ENCODE data around the gene ANKRD63.
A peak's percentile ranks its signal among the peaks of the same experiment; 100 is the strongest.

ANKRD63 gene, protein sequence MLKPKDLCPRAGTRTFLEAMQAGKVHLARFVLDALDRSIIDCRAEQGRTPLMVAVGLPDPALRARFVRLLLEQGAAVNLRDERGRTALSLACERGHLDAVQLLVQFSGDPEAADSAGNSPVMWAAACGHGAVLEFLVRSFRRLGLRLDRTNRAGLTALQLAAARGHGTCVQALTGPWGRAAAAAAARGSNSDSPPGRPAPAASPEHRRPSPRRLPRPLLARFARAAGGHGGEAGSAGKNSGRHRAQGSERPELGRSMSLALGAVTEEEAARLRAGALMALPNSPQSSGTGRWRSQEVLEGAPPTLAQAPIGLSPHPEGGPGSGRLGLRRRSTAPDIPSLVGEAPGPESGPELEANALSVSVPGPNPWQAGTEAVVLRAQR

GRCh38 chr15:40282869-40283614 lies at the start of gene ANKRD63:
TSS of gene ANKRD63 (minus strand) at chr15:40283064. CDS start at chr15:40282586, 478 bp downstream.
- H3K9me3 ChIP-seq (ENCODE audit: control insufficient read depth in 5 of 5, low read length in 5 of 5) = no peaks in the 10 kb centered on the region
- H3K4me1 ChIP-seq (ENCODE audit: control insufficient read depth in 5 of 5, insufficient read depth in 5 of 5, low read length in 5 of 5) = peaks cover 3 to 63% (median 29%) of the 10 kb centered on the region in 5 donors
- peaks cover 37 to 64% (median 51%) of the 10 kb centered on the region in 5 donors for H3K27me3 ChIP-seq (ENCODE audit: control insufficient read depth in 5 of 5, insufficient read depth in 4 of 5, low read length in 5 of 5)
- peak within 1 kb of the TSS in 4 of 5 donors; percentile 60 to 72 (median 66) for H3K4me3 ChIP-seq (ENCODE audit: low read depth in 1 of 5, low read length in 5 of 5)
- no peak within 1 kb of the TSS for H3K27ac ChIP-seq (ENCODE audit: low read depth, low read length)
- H3K9ac ChIP-seq (ENCODE audit: low read length in 5 of 5) = no peak within 1 kb of the TSS
- no peaks in the 10 kb centered on the region for H3K36me3 ChIP-seq (ENCODE audit: control insufficient read depth in 5 of 5, insufficient read depth in 5 of 5, low read length in 5 of 5)

GRCh38 chr15:40332113-40332781 lies 49.4 kb upstream of the ANKRD63 start:
- Histone ChIP-seq H3K27ac (ENCODE audit: low read depth, low read length) (no peak overlapping the region), H3K27me3 (ENCODE audit: control insufficient read depth in 5 of 5, insufficient read depth in 4 of 5, low read length in 5 of 5) (no peaks in the 10 kb centered on the region), H3K9me3 (ENCODE audit: control insufficient read depth in 5 of 5, low read length in 5 of 5) (no peaks in the 10 kb centered on the region), H3K36me3 (ENCODE audit: control insufficient read depth in 5 of 5, insufficient read depth in 5 of 5, low read length in 5 of 5) (peaks cover 0 to 2% (median 0%) of the 10 kb centered on the region in 5 donors), H3K4me3 (ENCODE audit: low read depth in 1 of 5, low read length in 5 of 5) (no peak overlapping the region), H3K4me1 (ENCODE audit: control insufficient read depth in 5 of 5, insufficient read depth in 5 of 5, low read length in 5 of 5) (peaks cover 3 to 74% (median 29%) of the 10 kb centered on the region in 5 donors), H3K9ac (ENCODE audit: low read length in 5 of 5) (peak overlapping the region in 1 of 5 donors; percentile 5)

DNA sequence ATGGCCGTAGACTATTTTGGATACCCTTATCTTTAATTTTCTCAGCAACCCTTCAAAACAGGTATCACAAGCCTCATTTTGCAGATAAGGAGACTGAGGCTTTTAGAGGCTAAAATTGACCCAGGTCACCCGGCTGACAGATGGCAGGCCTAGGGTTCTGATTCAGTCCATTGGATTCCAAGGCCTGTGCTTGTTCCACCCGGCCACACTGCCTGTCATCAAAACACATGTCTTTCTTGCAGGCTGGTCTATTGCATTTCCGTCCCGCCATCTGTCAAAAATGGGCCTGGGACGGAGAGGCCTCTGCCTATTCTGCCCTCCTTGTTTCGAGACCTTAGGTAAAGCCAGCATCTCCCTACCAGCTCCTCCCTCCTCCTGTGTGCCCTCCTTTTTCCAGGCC lies 48.8 kb upstream of the ANKRD63 start:
- Histone ChIP-seq H3K36me3 (ENCODE audit: control insufficient read depth in 5 of 5, insufficient read depth in 5 of 5, low read length in 5 of 5) (peaks cover 0 to 2% (median 0%) of the 10 kb centered on the region in 5 donors), H3K9me3 (ENCODE audit: control insufficient read depth in 5 of 5, low read length in 5 of 5) (no peaks in the 10 kb centered on the region), H3K4me1 (ENCODE audit: control insufficient read depth in 5 of 5, insufficient read depth in 5 of 5, low read length in 5 of 5) (peaks cover 3 to 71% (median 29%) of the 10 kb centered on the region in 5 donors), H3K9ac (ENCODE audit: low read length in 5 of 5) (no peak overlapping the region), H3K27me3 (ENCODE audit: control insufficient read depth in 5 of 5, insufficient read depth in 4 of 5, low read length in 5 of 5) (no peaks in the 10 kb centered on the region), H3K4me3 (ENCODE audit: low read depth in 1 of 5, low read length in 5 of 5) (no peak overlapping the region), H3K27ac (ENCODE audit: low read depth, low read length) (no peak overlapping the region)

- Histone ChIP-seq H3K9ac (ENCODE audit: low read length in 5 of 5) (no peak overlapping the region), H3K27ac (ENCODE audit: low read depth, low read length) (no peak overlapping the region), H3K4me1 (ENCODE audit: control insufficient read depth in 5 of 5, insufficient read depth in 5 of 5, low read length in 5 of 5) (peaks cover 3 to 66% (median 25%) of the 10 kb centered on the region in 5 donors), H3K4me3 (ENCODE audit: low read depth in 1 of 5, low read length in 5 of 5) (no peak overlapping the region), H3K9me3 (ENCODE audit: control insufficient read depth in 5 of 5, low read length in 5 of 5) (no peaks in the 10 kb centered on the region), H3K27me3 (ENCODE audit: control insufficient read depth in 5 of 5, insufficient read depth in 4 of 5, low read length in 5 of 5) (no peaks in the 10 kb centered on the region), H3K36me3 (ENCODE audit: control insufficient read depth in 5 of 5, insufficient read depth in 5 of 5, low read length in 5 of 5) (peaks cover 0 to 2% (median 0%) of the 10 kb centered on the region in 5 donors)
These were observed 48.2 kb upstream of the ANKRD63 start for GRCh38 chr15:40331026-40331425.

GRCh38 chr15:40330368-40330836 lies 47.5 kb upstream of the ANKRD63 start:
- H3K36me3 ChIP-seq (ENCODE audit: control insufficient read depth in 5 of 5, insufficient read depth in 5 of 5, low read length in 5 of 5) = peaks cover 0 to 2% (median 0%) of the 10 kb centered on the region in 5 donors
- H3K9ac ChIP-seq (ENCODE audit: low read length in 5 of 5) = peak overlapping the region in 1 of 5 donors; percentile 4
- no peaks in the 10 kb centered on the region for H3K9me3 ChIP-seq (ENCODE audit: control insufficient read depth in 5 of 5, low read length in 5 of 5)
- H3K4me1 ChIP-seq (ENCODE audit: control insufficient read depth in 5 of 5, insufficient read depth in 5 of 5, low read length in 5 of 5) = peaks cover 3 to 66% (median 30%) of the 10 kb centered on the region in 5 donors
- H3K27me3 ChIP-seq (ENCODE audit: control insufficient read depth in 5 of 5, insufficient read depth in 4 of 5, low read length in 5 of 5) = no peaks in the 10 kb centered on the region
- no peak overlapping the region for H3K4me3 ChIP-seq (ENCODE audit: low read depth in 1 of 5, low read length in 5 of 5)
- no peak overlapping the region for H3K27ac ChIP-seq (ENCODE audit: low read depth, low read length)

DNA sequence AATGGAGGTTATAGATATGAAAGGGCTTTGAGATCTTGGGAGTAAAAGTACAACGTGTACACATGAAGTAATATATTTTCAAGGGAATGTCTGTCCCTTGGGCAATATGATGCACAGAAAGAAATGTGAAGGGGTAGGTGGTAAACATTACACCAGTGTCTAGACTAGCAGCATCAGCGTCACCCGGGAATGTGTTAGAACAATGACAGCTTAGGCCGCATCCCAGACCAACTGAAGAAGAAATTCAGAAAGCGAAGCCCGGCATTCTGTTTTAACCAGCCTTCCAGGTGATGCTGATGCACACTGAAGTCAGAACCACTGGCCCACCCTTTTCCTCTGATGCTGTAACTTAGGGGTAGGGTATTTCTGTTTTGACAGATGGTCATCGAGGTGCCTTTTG lies 46.9 kb upstream of the ANKRD63 start:
- Histone ChIP-seq H3K9me3 (ENCODE audit: control insufficient read depth in 5 of 5, low read length in 5 of 5) (no peaks in the 10 kb centered on the region), H3K4me3 (ENCODE audit: low read depth in 1 of 5, low read length in 5 of 5) (no peak overlapping the region), H3K27ac (ENCODE audit: low read depth, low read length) (no peak overlapping the region), H3K9ac (ENCODE audit: low read length in 5 of 5) (peak overlapping the region in 1 of 5 donors; percentile 4), H3K4me1 (ENCODE audit: control insufficient read depth in 5 of 5, insufficient read depth in 5 of 5, low read length in 5 of 5) (peaks cover 3 to 66% (median 31%) of the 10 kb centered on the region in 5 donors), H3K27me3 (ENCODE audit: control insufficient read depth in 5 of 5, insufficient read depth in 4 of 5, low read length in 5 of 5) (no peaks in the 10 kb centered on the region), H3K36me3 (ENCODE audit: control insufficient read depth in 5 of 5, insufficient read depth in 5 of 5, low read length in 5 of 5) (peaks cover 0 to under 1% (median 0%) of the 10 kb centered on the region in 5 donors)

GRCh38 chr15:40328751-40329150 lies 45.9 kb upstream of the ANKRD63 start:
- Histone ChIP-seq H3K9ac (ENCODE audit: low read length in 5 of 5) (no peak overlapping the region), H3K4me1 (ENCODE audit: control insufficient read depth in 5 of 5, insufficient read depth in 5 of 5, low read length in 5 of 5) (peaks cover 0 to 65% (median 26%) of the 10 kb centered on the region in 5 donors), H3K27ac (ENCODE audit: low read depth, low read length) (no peak overlapping the region), H3K27me3 (ENCODE audit: control insufficient read depth in 5 of 5, insufficient read depth in 4 of 5, low read length in 5 of 5) (no peaks in the 10 kb centered on the region), H3K9me3 (ENCODE audit: control insufficient read depth in 5 of 5, low read length in 5 of 5) (no peaks in the 10 kb centered on the region), H3K4me3 (ENCODE audit: low read depth in 1 of 5, low read length in 5 of 5) (no peak overlapping the region), H3K36me3 (ENCODE audit: control insufficient read depth in 5 of 5, insufficient read depth in 5 of 5, low read length in 5 of 5) (no peaks in the 10 kb centered on the region)

DNA sequence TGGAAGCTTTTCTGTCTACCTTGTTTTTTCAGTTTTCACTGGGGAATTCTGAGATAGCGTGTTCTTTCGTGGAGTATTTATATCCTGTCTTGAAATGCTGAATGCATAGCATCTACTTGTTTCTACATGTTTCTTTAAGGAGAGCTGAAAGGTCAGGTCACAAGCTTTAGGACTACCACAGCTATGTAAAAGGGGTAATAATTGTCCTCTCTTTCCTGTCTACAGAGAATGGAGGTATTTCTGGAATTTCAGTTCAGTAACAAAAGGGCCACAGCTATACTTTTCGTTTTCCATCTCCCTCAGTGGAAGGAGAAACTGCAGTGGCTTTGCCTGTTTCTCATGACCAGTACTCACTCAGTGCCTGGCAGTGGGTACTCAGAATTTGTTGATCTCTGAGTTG lies 45.3 kb upstream of the ANKRD63 start:
- Histone ChIP-seq H3K4me1 (ENCODE audit: control insufficient read depth in 5 of 5, insufficient read depth in 5 of 5, low read length in 5 of 5) (peaks cover 0 to 61% (median 21%) of the 10 kb centered on the region in 5 donors), H3K27me3 (ENCODE audit: control insufficient read depth in 5 of 5, insufficient read depth in 4 of 5, low read length in 5 of 5) (no peaks in the 10 kb centered on the region), H3K4me3 (ENCODE audit: low read depth in 1 of 5, low read length in 5 of 5) (no peak overlapping the region), H3K9ac (ENCODE audit: low read length in 5 of 5) (no peak overlapping the region), H3K36me3 (ENCODE audit: control insufficient read depth in 5 of 5, insufficient read depth in 5 of 5, low read length in 5 of 5) (no peaks in the 10 kb centered on the region), H3K27ac (ENCODE audit: low read depth, low read length) (no peak overlapping the region), H3K9me3 (ENCODE audit: control insufficient read depth in 5 of 5, low read length in 5 of 5) (no peaks in the 10 kb centered on the region)

GRCh38 chr15:40327457-40327856 lies 44.6 kb upstream of the ANKRD63 start:
- H3K9ac ChIP-seq (ENCODE audit: low read length in 5 of 5) = no peak overlapping the region
- H3K9me3 ChIP-seq (ENCODE audit: control insufficient read depth in 5 of 5, low read length in 5 of 5) = no peaks in the 10 kb centered on the region
- H3K36me3 ChIP-seq (ENCODE audit: control insufficient read depth in 5 of 5, insufficient read depth in 5 of 5, low read length in 5 of 5) = no peaks in the 10 kb centered on the region
- no peak overlapping the region for H3K4me3 ChIP-seq (ENCODE audit: low read depth in 1 of 5, low read length in 5 of 5)
- H3K27ac ChIP-seq (ENCODE audit: low read depth, low read length) = no peak overlapping the region
- no peaks in the 10 kb centered on the region for H3K27me3 ChIP-seq (ENCODE audit: control insufficient read depth in 5 of 5, insufficient read depth in 4 of 5, low read length in 5 of 5)
- peaks cover 0 to 62% (median 24%) of the 10 kb centered on the region in 5 donors for H3K4me1 ChIP-seq (ENCODE audit: control insufficient read depth in 5 of 5, insufficient read depth in 5 of 5, low read length in 5 of 5)

Data from subcutaneous abdominal adipose tissue (tissue), 5 donors.